Measurements from ENCODE around the gene LRRC58. TPM values are rescaled to one million over a fixed set of nuclear protein-coding genes. Genes with fewer than 3 reads are reported as not detected.

LRRC58 gene
- total RNA-seq = 10 to 100 TPM; 11.6 to 27.8 (median 24.5) TPM

DNA sequence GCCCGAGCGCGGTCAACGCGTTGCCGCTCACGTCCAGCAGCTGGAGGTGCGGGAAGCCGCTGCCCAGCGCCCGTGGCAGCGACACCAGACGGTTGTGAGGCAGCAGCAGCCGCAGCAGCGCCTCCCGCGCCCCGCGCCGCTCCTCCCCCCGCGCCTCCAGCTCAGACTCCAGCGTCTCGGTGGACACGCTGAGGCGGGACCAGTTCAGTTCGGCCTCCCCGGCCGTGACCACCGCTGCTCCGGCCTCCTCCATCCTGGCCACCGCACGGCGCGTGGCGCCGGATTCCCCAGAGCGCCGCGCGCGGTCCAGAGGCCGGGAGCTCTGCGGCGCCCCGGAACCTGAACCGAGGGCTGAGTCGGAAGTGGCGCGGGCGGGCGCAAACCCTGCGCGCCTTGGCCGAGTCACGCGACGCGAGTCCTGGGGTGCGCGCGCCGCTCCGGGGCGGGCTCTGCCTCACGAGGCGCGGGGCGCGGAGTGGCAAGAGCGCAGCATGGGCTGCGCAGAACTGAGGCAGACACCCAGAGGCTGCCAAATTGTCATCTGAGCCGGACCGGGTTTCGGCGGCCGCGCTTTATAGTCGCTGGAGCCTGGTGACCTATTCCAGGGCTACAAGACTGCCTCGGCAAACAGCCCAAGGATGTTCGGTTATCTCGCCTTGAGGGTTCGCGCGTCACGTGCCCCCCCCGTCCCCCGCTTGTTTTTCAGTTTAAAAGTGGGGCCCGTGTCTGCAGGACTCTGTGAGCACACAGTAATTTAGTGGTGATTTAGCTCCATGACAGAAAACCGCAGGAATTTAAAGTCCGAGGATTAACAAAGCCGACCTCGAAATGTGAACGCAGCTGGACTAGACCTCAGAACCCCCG is at the start of gene LRRC58:
Gene LRRC58 (minus strand): TSS at position 364 of the 864 bp plus-strand sequence. CDS start 111 bp downstream, at position 253.
- peaks cover 8 to 60% (median 9%) of the 10 kb centered on the region in 3 donors for H3K4me1 ChIP-seq
- peak within 1 kb of the TSS; percentile 83 to 95 (median 90) for H3K27ac ChIP-seq
- H3K9me3 ChIP-seq = no peaks in the 10 kb centered on the region
- peak within 1 kb of the TSS; percentile 64 to 97 (median 84) for H3K4me3 ChIP-seq
- no peaks in the 10 kb centered on the region for H3K36me3 ChIP-seq
- peak; percentile 61 for DNase-seq
- 0 to 3% methylated on average over 7 to 29 of the region's 95 CpGs for WGBS, 2 donors
- H3K27me3 ChIP-seq = no peaks in the 10 kb centered on the region
- TF ChIP-seq POLR2A (IDR thresholded peaks at IDR 0.05) (peak in 3 of 4 donors; percentile 72 to 95 (median 85)), CTCF (IDR thresholded peaks at IDR 0.05) (peak in 4 of 6 experiments; percentile 2 to 36 (median 14))
- intact Hi-C loops (cut with DNase I) = loop anchor here (5.0 kb wide), 1 partner anchor 443 kb away; no protein-coding TSS in a partner anchor

DNA sequence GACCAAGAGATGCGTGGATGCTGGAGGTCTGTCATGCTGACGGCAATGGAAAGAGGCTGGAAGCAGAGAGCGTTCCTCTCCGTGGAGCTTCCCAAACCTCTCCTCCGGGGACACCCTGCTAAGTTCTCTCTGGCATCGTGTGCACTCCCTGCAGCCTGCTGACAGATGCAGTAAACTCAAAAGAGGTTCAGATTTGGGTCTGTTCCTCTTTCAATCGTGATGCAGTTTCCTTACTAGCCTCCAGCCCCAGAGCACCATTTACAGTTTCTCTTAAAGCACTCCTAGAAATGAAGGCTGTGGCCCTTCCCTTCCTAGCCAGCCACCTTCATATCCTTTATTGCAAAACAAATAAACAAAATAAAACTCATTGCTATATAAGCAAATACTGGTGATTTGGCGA is 47.3 kb upstream of the LRRC58 start:
- Histone ChIP-seq H3K27ac (no peak overlapping the region), H3K36me3 (peaks cover 0 to 78% (median 15%) of the 10 kb centered on the region in 3 donors), H3K27me3 (no peaks in the 10 kb centered on the region), H3K4me1 (no peaks in the 10 kb centered on the region), H3K4me3 (no peak overlapping the region), H3K9me3 (no peaks in the 10 kb centered on the region)
- TF ChIP-seq POLR2A (IDR thresholded peaks at IDR 0.05) (no peak), CTCF (IDR thresholded peaks at IDR 0.05) (no peak)
- intact Hi-C loops (cut with DNase I) = no loop called here
- no peak for DNase-seq
- WGBS, 2 donors = 85 to 91% methylated on average over 8 of the region's 8 CpGs

DNA sequence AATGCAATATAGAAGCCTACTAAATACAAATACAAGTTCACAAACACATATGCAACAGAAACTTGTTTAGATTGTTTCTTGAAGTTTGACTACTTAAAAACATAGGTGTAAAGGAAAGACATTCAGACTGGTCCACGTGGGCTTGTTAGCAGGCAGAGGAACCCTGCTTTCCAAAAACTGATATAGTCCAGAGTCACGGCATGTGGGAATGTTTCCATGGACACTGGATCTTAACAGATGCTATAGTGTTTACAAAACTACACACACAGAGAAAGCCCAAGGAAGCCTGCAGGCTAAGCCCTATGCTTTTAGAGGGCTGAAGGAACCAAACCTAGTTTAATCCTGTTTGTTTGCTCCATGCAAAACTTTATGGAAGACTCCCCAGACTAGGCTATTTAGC is 45.2 kb upstream of the LRRC58 start:
- TF ChIP-seq CTCF (IDR thresholded peaks at IDR 0.05) = no peak
- no peak for TF ChIP-seq POLR2A (IDR thresholded peaks at IDR 0.05)

DNA sequence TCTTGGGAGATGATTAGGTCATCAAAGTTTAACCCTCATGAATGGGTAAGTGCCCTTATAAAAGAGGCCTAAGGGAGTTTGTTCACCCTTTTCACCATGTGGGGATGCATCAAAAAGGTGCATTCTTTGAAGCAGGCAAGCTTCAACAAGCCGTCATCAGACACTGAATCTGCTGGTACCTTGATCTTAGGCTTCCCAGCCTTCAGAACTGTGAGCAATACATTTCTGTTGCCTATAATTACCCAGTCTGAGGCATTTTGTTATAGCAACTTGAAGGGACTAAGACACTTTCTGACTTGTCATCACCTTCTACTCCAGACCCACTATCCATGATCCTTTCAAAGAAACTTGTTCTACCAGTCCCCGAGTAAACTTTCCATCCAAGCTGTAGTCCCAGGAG is 44.6 kb upstream of the LRRC58 start:
- Histone ChIP-seq H3K9me3 (no peaks in the 10 kb centered on the region), H3K27ac (no peak overlapping the region), H3K27me3 (no peaks in the 10 kb centered on the region), H3K36me3 (peaks cover 0 to 51% (median 3%) of the 10 kb centered on the region in 3 donors), H3K4me1 (no peaks in the 10 kb centered on the region), H3K4me3 (no peak overlapping the region)
- intact Hi-C loops (cut with DNase I) = no loop called here
- 57 to 61% methylated on average over 2 of the region's 2 CpGs for WGBS, 2 donors
- DNase-seq = no peak
- TF ChIP-seq CTCF (IDR thresholded peaks at IDR 0.05) (no peak), POLR2A (IDR thresholded peaks at IDR 0.05) (no peak)

More for the DNA sequence above, 45.2 kb upstream of the LRRC58 start:
- no peak for DNase-seq
- intact Hi-C loops (cut with DNase I) = no loop called here
- Histone ChIP-seq H3K4me3 (no peak overlapping the region), H3K27me3 (no peaks in the 10 kb centered on the region), H3K4me1 (no peaks in the 10 kb centered on the region), H3K36me3 (peaks cover 0 to 57% (median 3%) of the 10 kb centered on the region in 3 donors), H3K9me3 (no peaks in the 10 kb centered on the region), H3K27ac (no peak overlapping the region)
- WGBS, 2 donors = 67 to 79% methylated on average over 1 to 2 of the region's 2 CpGs

- Histone ChIP-seq H3K4me1 (no peaks in the 10 kb centered on the region), H3K27ac (no peak overlapping the region), H3K36me3 (peaks cover 0 to 46% (median 0%) of the 10 kb centered on the region in 3 donors), H3K4me3 (no peak overlapping the region), H3K27me3 (no peaks in the 10 kb centered on the region), H3K9me3 (no peaks in the 10 kb centered on the region)
- WGBS, 2 donors = 54 to 68% methylated on average over 4 of the region's 4 CpGs
- TF ChIP-seq CTCF (IDR thresholded peaks at IDR 0.05) (no peak), POLR2A (IDR thresholded peaks at IDR 0.05) (no peak)
- intact Hi-C loops (cut with DNase I) = no loop called here
- DNase-seq = no peak
Measured at GRCh38 chr3:120393243-120393642, 44.1 kb upstream of the LRRC58 start.
